GM23248 (cell line): ENCODE measurements around the gene MOBP. TPM values are rescaled to one million over a fixed set of nuclear protein-coding genes. Genes with fewer than 3 reads are reported as not detected.

ENCODE experiments used
- DNase-seq: peaks from one replicate; pipeline ENCODE4 v3.0.0-alpha.2; 2015
- H2AFZ ChIP-seq: fragments of 200-600 bp; sonication (generic); 2 replicates; pipeline ENCODE4 v1.6.1; 2016; ENCODE audit warnings: antibody characterized with exemption
- H3F3A ChIP-seq: fragments of 200-600 bp; sonication (generic); 2 replicates; pipeline ENCODE4 v1.6.1; 2016; ENCODE audit warnings: mild to moderate bottlenecking, antibody characterized with exemption, mixed run types; ENCODE audit not compliant: insufficient read depth
- H3K27ac ChIP-seq: fragments of 200-600 bp; sonication (generic); 2 replicates; pipeline ENCODE4 v1.5.1; 2016; ENCODE audit warnings: mild to moderate bottlenecking
- H3K27me3 ChIP-seq: fragments of 200-600 bp; sonication (generic); replicated peaks from 2 replicates; pipeline ENCODE4 v1.6.1; 2016; ENCODE audit warnings: mild to moderate bottlenecking; ENCODE audit not compliant: insufficient read depth
- H3K36me3 ChIP-seq: fragments of 200-600 bp; sonication (generic); 2 replicates; pipeline ENCODE4 v1.6.1; 2016; ENCODE audit warnings: low read depth, mild to moderate bottlenecking
- H3K4me1 ChIP-seq: fragments of 200-600 bp; sonication (generic); 2 replicates; pipeline ENCODE4 v1.6.1; 2016; ENCODE audit warnings: mild to moderate bottlenecking; ENCODE audit not compliant: insufficient read depth
- H3K4me2 ChIP-seq: fragments of 200-600 bp; sonication (generic); one replicate; pipeline ENCODE4 v1.6.1; 2016; ENCODE audit warnings: mild to moderate bottlenecking; ENCODE audit not compliant: unreplicated experiment
- H3K4me3 ChIP-seq: fragments of 200-600 bp; sonication (generic); 2 replicates; pipeline ENCODE4 v1.5.1; 2016; ENCODE audit warnings: mild to moderate bottlenecking
- H3K79me2 ChIP-seq: fragments of 200-600 bp; sonication (generic); 2 replicates; pipeline ENCODE4 v1.6.1; 2016; ENCODE audit warnings: mild to moderate bottlenecking; ENCODE audit not compliant: insufficient read depth
- H3K9ac ChIP-seq: fragments of 200-600 bp; sonication (generic); 2 replicates; pipeline ENCODE4 v1.6.1; 2016; ENCODE audit warnings: mild to moderate bottlenecking
- H3K9me2 ChIP-seq: fragments of 200-600 bp; sonication (generic); 2 replicates; pipeline ENCODE4 v1.6.1; 2016; ENCODE audit warnings: mixed run types, mild to moderate bottlenecking, moderate library complexity; ENCODE audit not compliant: insufficient read depth
- H3K9me3 ChIP-seq: fragments of 200-600 bp; sonication (generic); one replicate; pipeline ENCODE4 v1.6.1; 2017; ENCODE audit warnings: low read depth
- H4K20me1 ChIP-seq: fragments of 200-600 bp; sonication (generic); 2 replicates; pipeline ENCODE4 v1.6.0; 2016; ENCODE audit not compliant: insufficient read depth
- EZH2 ChIP-seq: fragments of 200-600 bp; sonication (generic); IDR thresholded peaks from 2 replicates; pipeline ENCODE4 v1.6.1; 2018; ENCODE audit warnings: antibody characterized with exemption, mild to moderate bottlenecking; ENCODE audit not compliant: insufficient read depth, poor library complexity, severe bottlenecking
- EZH2phosphoT487 ChIP-seq: fragments of 200-600 bp; sonication (generic); IDR thresholded peaks from 2 replicates; pipeline ENCODE4 v1.6.1; 2018; ENCODE audit warnings: antibody characterized with exemption, moderate library complexity, mild to moderate bottlenecking, low read depth; ENCODE audit not compliant: insufficient read depth
- WGBS, 2 experiments: methylation state at CpG; one replicate each; pipeline ENCODE4 v1.1.6; 2015 to 2017; ENCODE audit warnings: low lambda C conversion rate in 2 of 2, low coverage in 1 of 2; ENCODE audit errors: missing lambda C conversion rate in 2 of 2; 5-methylcytosine and 5-hydroxymethylcytosine counted together
- in situ Hi-C: fragments of 300-500 bp; cut with MboI; formaldehyde crosslinking; loops from 2 replicates; pipeline ENCODE4 v1.15.0; 2020
- polyA plus RNA-seq: library from polyadenylated mRNA; unstranded; fragments of >200 nt; fragmentation: Nextera tagmentation; extraction: Ambion mirVana; gene quantifications from 2 replicates; pipeline ENCODE4 v1.2.1, GENCODE V29; 2016
- total RNA-seq: library from RNA; depleted of rRNA; stranded (reverse); fragments of >200 nt; shearing (Covaris generic); gene quantifications from 2 replicates; pipeline ENCODE4 v1.2.3, GENCODE V29; 2014

Gene MOBP
- total and polyA plus RNA-seq, 2 experiments from 2014 or later = not detected

- Histone ChIP-seq H3K4me2 (no peak overlapping the region), H3K9me3 (no peaks in the 10 kb centered on the region), H3K27me3 (peaks cover 8% of the 10 kb centered on the region; the same call in 1 of the 2 replicates), H4K20me1 (no peaks in the 10 kb centered on the region), H3K9ac (no peak overlapping the region), H3K9me2 (no peaks in the 10 kb centered on the region), H3K79me2 (no peaks in the 10 kb centered on the region), H3F3A (no peaks in the 10 kb centered on the region), H3K4me1 (no peaks in the 10 kb centered on the region), H3K27ac (no peak overlapping the region), H3K36me3 (no peaks in the 10 kb centered on the region), H2AFZ (no peak overlapping the region), H3K4me3 (no peak overlapping the region)
- 57 to 70% methylated on average over 5 of the region's 5 CpGs for WGBS, 2 experiments
- TF ChIP-seq EZH2phosphoT487 (no peak), EZH2 (no peak)
- in situ Hi-C loops = no loop called here
- no peak for DNase-seq
Measured at GRCh38 chr3:39471652-39472051, 4.2 kb downstream of the MOBP start.

GRCh38 chr3:39473452-39474125, 6.1 kb downstream of the MOBP start:
- no peak overlapping the region for H3K27ac ChIP-seq
- in situ Hi-C loops = no loop called here

GRCh38 chr3:39474126-39474515, 6.6 kb downstream of the MOBP start:
- no peak overlapping the region for H3K4me3 ChIP-seq
- H3K36me3 ChIP-seq = no peaks in the 10 kb centered on the region
- H3K9me3 ChIP-seq = no peaks in the 10 kb centered on the region
- no peaks in the 10 kb centered on the region for H3K79me2 ChIP-seq
- H3K27ac ChIP-seq = no peak overlapping the region
- no peak overlapping the region for H3K4me2 ChIP-seq
- H3K9ac ChIP-seq = no peak overlapping the region
- no peak for DNase-seq
- H4K20me1 ChIP-seq = no peaks in the 10 kb centered on the region
- no peak overlapping the region for H2AFZ ChIP-seq
- H3K27me3 ChIP-seq = peaks cover 8% of the 10 kb centered on the region; the same call in 1 of the 2 replicates
- TF ChIP-seq EZH2phosphoT487 (no peak), EZH2 (no peak)
- no peaks in the 10 kb centered on the region for H3F3A ChIP-seq
- WGBS, 2 experiments = 9 to 10% methylated on average over 4 of the region's 4 CpGs
- no peaks in the 10 kb centered on the region for H3K4me1 ChIP-seq
- H3K9me2 ChIP-seq = no peaks in the 10 kb centered on the region
- in situ Hi-C loops = no loop called here

More at GRCh38 chr3:39473452-39474125, 6.1 kb downstream of the MOBP start:
- Histone ChIP-seq H3K79me2 (no peaks in the 10 kb centered on the region), H3K4me3 (no peak overlapping the region), H3K4me1 (no peaks in the 10 kb centered on the region), H3K27me3 (peaks cover 8% of the 10 kb centered on the region; the same call in 1 of the 2 replicates), H4K20me1 (no peaks in the 10 kb centered on the region), H3K9me2 (no peaks in the 10 kb centered on the region), H3F3A (no peaks in the 10 kb centered on the region), H3K9ac (no peak overlapping the region), H3K36me3 (no peaks in the 10 kb centered on the region), H2AFZ (no peak overlapping the region), H3K4me2 (no peak overlapping the region), H3K9me3 (no peaks in the 10 kb centered on the region)
- 35 to 44% methylated on average over 4 of the region's 4 CpGs for WGBS, 2 experiments
- DNase-seq = no peak
- TF ChIP-seq EZH2 (no peak), EZH2phosphoT487 (no peak)

GRCh38 chr3:39476783-39477182, 9.3 kb downstream of the MOBP start:
- no peak overlapping the region for H3K4me3 ChIP-seq
- TF ChIP-seq EZH2 (no peak), EZH2phosphoT487 (no peak)
- H3K27me3 ChIP-seq = no peaks in the 10 kb centered on the region; the same call in 1 of the 2 replicates
- no peaks in the 10 kb centered on the region for H4K20me1 ChIP-seq
- in situ Hi-C loops = no loop called here
- no peak overlapping the region for H2AFZ ChIP-seq
- no peaks in the 10 kb centered on the region for H3F3A ChIP-seq
- no peak overlapping the region for H3K9ac ChIP-seq
- H3K4me2 ChIP-seq = no peak overlapping the region
- H3K27ac ChIP-seq = no peak overlapping the region
- H3K4me1 ChIP-seq = no peaks in the 10 kb centered on the region
- no peak for DNase-seq
- no peaks in the 10 kb centered on the region for H3K9me2 ChIP-seq
- H3K79me2 ChIP-seq = no peaks in the 10 kb centered on the region
- no peaks in the 10 kb centered on the region for H3K9me3 ChIP-seq
- no peaks in the 10 kb centered on the region for H3K36me3 ChIP-seq
